Activated CD8-positive, alpha-beta memory T cell treated with anti-CD3 and anti-CD28 coated beads for 4 hours (primary cell): ENCODE data around the gene FAM227B.
"Not testable (repeated sequence)": the region's sequence is repeated elsewhere in the genome, so short reads cannot be mapped to it uniquely, and the experiment has no call there.

ENCODE experiments used
- DNase-seq, 2 donors: peaks; one replicate each; pipeline ENCODE4 v3.0.0-alpha.2; 2020; ENCODE audit warnings: low read depth in 2 of 2

FAM227B gene

GRCh38 chr15:49439678-49440395 is 180.8 kb downstream of the FAM227B start:
- DNase-seq, result no peak

GRCh38 chr15:49438962-49439631 is 181.5 kb downstream of the FAM227B start:
- DNase-seq, result no peak

GRCh38 chr15:49436751-49437150 is 183.9 kb downstream of the FAM227B start:
- DNase-seq, result no peak

- no peak for DNase-seq
Observed at GRCh38 chr15:49435174-49435573, 185.4 kb downstream of the FAM227B start.

GRCh38 chr15:49430046-49430445 is 190.6 kb downstream of the FAM227B start:
- DNase-seq, result no peak

GRCh38 chr15:49428409-49429095 is 192.1 kb downstream of the FAM227B start:
- no peak for DNase-seq

GRCh38 chr15:49427372-49427771 is 193.2 kb downstream of the FAM227B start:
- no peak for DNase-seq

- DNase-seq, result no peak
Observed at GRCh38 chr15:49424954-49425353, 195.7 kb downstream of the FAM227B start.

GRCh38 chr15:49423901-49424550 is 196.6 kb downstream of the FAM227B start:
- no peak for DNase-seq

- no peak for DNase-seq
Observed at GRCh38 chr15:49423021-49423420, 197.6 kb downstream of the FAM227B start, which contains the start of gene FGF7. Gene FGF7 (plus strand): TSS chr15:49423242. CDS start chr15:49424298, 1,056 bp downstream.

- DNase-seq, result no peak
Observed at GRCh38 chr15:49421991-49422390, 198.6 kb downstream of the FAM227B start.

GRCh38 chr15:49418811-49419210 is 201.8 kb downstream of the FAM227B start:
- no peak for DNase-seq

GRCh38 chr15:49415638-49416037 is 205.0 kb downstream of the FAM227B start:
- no peak for DNase-seq

GRCh38 chr15:49415149-49415548 is 205.5 kb downstream of the FAM227B start:
- no peak for DNase-seq

- DNase-seq, result no peak
Observed at GRCh38 chr15:49412797-49413196, 207.8 kb downstream of the FAM227B start.

- DNase-seq, result no peak
Observed at GRCh38 chr15:49410641-49411040, 210.0 kb downstream of the FAM227B start.

- no peak for DNase-seq
Observed at GRCh38 chr15:49406352-49407118, 214.1 kb downstream of the FAM227B start.

GRCh38 chr15:49402515-49403296 is 217.9 kb downstream of the FAM227B start:
- not testable (repeated sequence) for DNase-seq

- no peak for DNase-seq
Observed at GRCh38 chr15:49387471-49387870, 233.1 kb downstream of the FAM227B start.

GRCh38 chr15:49383266-49383665 is 237.4 kb downstream of the FAM227B start:
- DNase-seq, result no peak

GRCh38 chr15:49382394-49382793 is 238.2 kb downstream of the FAM227B start:
- no peak for DNase-seq
